CD4-positive, alpha-beta T cell treated with Interleukin-17A for 4 hours (primary cell): Measurements from ENCODE around the gene RBPJ.

Source experiments
- DNase-seq: peaks from one replicate; pipeline ENCODE4 v3.0.0-alpha.2; 2020; ENCODE audit warnings: mixed read lengths

The RBPJ gene

GRCh38 chr4:26424153-26424552 is 103.3 kb downstream of the RBPJ start:
- DNase-seq: no peak

GRCh38 chr4:26424838-26425237 is 104.0 kb downstream of the RBPJ start:
- no peak for DNase-seq

GRCh38 chr4:26425953-26426352 is 105.1 kb downstream of the RBPJ start:
- no peak for DNase-seq

- no peak for DNase-seq
These were observed 106.1 kb downstream of the RBPJ start for GRCh38 chr4:26426892-26427291.

- no peak for DNase-seq
These were observed 109.1 kb downstream of the RBPJ start for GRCh38 chr4:26429910-26430309.

GRCh38 chr4:26431461-26432180 is 110.8 kb downstream of the RBPJ start:
- no peak for DNase-seq

- no peak for DNase-seq
These were observed 111.6 kb downstream of the RBPJ start for GRCh38 chr4:26432419-26432818.

- DNase-seq: no peak
These were observed 112.7 kb downstream of the RBPJ start for GRCh38 chr4:26433556-26433955.

GRCh38 chr4:26434030-26434639 is 113.3 kb downstream of the RBPJ start:
- DNase-seq: no peak

- no peak for DNase-seq
These were observed 120.3 kb downstream of the RBPJ start for GRCh38 chr4:26441102-26441501.

GRCh38 chr4:26441771-26442170 is 121.0 kb downstream of the RBPJ start:
- DNase-seq: no peak

- no peak for DNase-seq
These were observed 126.6 kb downstream of the RBPJ start for GRCh38 chr4:26447378-26447777.

GRCh38 chr4:26450418-26450817 is 129.6 kb downstream of the RBPJ start:
- DNase-seq: no peak

GRCh38 chr4:26451597-26451996 is 130.8 kb downstream of the RBPJ start:
- no peak for DNase-seq

- no peak for DNase-seq
These were observed 132.0 kb downstream of the RBPJ start for GRCh38 chr4:26452565-26453531.

GRCh38 chr4:26454961-26455360 is 134.1 kb downstream of the RBPJ start:
- DNase-seq: no peak

GRCh38 chr4:26455571-26455970 is 134.8 kb downstream of the RBPJ start:
- no peak for DNase-seq

GRCh38 chr4:26457412-26457811 is 136.6 kb downstream of the RBPJ start:
- no peak for DNase-seq

GRCh38 chr4:26458157-26458561 is 137.3 kb downstream of the RBPJ start:
- DNase-seq: peak; percentile 25

GRCh38 chr4:26459054-26459755 is 138.4 kb downstream of the RBPJ start:
- no peak for DNase-seq

GRCh38 chr4:26459756-26460530 is 139.1 kb downstream of the RBPJ start:
- DNase-seq: no peak

- DNase-seq: no peak
These were observed 142.1 kb downstream of the RBPJ start for GRCh38 chr4:26462874-26463273.
